Prostate gland (tissue), 2 donors: Measurements from ENCODE around the gene TYMP.

Experiments used
- POLR2A ChIP-seq: fragments of 450-650 bp; IDR thresholded peaks from one replicate; pipeline ENCODE4 v1.6.1; 2016; ENCODE audit warnings: antibody characterized with exemption, mild to moderate bottlenecking
- POLR2AphosphoS5 ChIP-seq: sonication (generic); formaldehyde crosslinking; IDR thresholded peaks from one replicate; pipeline ENCODE4 v1.6.1; 2017; ENCODE audit warnings: antibody characterized with exemption
- TF ChIP-seq, protein P1 (sequence below), 4 experiments: fragments of 200-600 bp in 2 of 4; fragments of 450-650 bp in 2 of 4; sonication (generic) in 2 of 4; IDR thresholded peaks; 1 replicate in 3 of 4; 2 replicates in 1 of 4; pipeline ENCODE4 v1.5.1; 2016 to 2019; ENCODE audit warnings: antibody characterized with exemption in 4 of 4, mild to moderate bottlenecking in 2 of 4, moderate library complexity in 2 of 4

DNA sequence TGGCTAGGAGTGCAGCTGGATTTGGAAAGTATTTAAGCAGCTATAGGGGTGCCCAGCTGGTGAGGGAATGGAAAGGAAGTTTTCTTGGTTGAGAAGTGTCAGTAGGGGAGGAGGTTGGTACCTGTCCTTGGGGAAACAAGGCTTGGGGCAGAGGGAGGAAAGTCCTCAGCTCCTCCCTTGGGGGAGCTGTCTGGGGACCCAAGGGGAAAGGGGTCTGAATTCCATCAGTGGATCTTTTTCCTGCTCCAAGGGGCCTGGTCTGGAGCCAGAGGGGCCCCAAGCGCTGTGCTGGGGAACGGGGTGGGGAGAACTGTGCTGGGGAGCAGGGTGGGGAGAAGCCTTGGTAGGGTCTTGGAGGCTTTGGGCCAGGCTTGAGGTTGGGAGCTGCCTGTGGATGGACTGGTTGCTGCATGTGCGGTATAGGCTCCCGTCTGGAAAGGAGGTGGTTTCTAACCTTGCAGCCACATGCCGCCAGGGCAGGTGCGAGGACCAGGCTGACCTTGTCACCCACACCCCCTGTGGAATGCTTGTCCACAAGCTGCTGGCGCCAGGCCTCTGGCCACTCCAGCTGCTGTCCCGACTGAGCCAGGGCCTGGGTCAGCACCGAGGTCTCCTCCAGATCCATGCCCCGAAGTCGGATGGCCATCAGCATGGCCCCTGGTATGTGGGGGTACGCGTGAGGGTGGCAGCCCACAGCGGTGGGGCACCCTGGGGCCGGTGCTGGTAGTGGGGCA is 963 bp downstream of the TYMP start:
- TF ChIP-seq POLR2A (no peak), POLR2AphosphoS5 (no peak)
- TF ChIP-seq, protein P1, sequence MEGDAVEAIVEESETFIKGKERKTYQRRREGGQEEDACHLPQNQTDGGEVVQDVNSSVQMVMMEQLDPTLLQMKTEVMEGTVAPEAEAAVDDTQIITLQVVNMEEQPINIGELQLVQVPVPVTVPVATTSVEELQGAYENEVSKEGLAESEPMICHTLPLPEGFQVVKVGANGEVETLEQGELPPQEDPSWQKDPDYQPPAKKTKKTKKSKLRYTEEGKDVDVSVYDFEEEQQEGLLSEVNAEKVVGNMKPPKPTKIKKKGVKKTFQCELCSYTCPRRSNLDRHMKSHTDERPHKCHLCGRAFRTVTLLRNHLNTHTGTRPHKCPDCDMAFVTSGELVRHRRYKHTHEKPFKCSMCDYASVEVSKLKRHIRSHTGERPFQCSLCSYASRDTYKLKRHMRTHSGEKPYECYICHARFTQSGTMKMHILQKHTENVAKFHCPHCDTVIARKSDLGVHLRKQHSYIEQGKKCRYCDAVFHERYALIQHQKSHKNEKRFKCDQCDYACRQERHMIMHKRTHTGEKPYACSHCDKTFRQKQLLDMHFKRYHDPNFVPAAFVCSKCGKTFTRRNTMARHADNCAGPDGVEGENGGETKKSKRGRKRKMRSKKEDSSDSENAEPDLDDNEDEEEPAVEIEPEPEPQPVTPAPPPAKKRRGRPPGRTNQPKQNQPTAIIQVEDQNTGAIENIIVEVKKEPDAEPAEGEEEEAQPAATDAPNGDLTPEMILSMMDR (IDR thresholded peaks at IDR 0.05): no peak
